Cardiac muscle cell (in vitro differentiated cells and primary cell): ENCODE results near the gene COG5. TPM values are rescaled to one million over a fixed set of nuclear protein-coding genes. Genes with fewer than 3 reads are reported as not detected.

Source experiments
- DNase-seq, 2 donors: peaks; one replicate each; pipeline versions ENCODE4 v3.0.0 to v3.0.0-alpha.2; 2010 to 2017; ENCODE audit warnings: low read depth in 1 of 2, low spot score in 1 of 2
- H3K27ac ChIP-seq: fragments of 200-600 bp; sonication (generic); 2 replicates; pipeline ENCODE4 v1.5.1; 2016
- H3K27me3 ChIP-seq: fragments of 200-600 bp; sonication (generic); 2 replicates; pipeline ENCODE4 v1.6.0; 2016; ENCODE audit warnings: control low read depth
- H3K36me3 ChIP-seq: fragments of 200-600 bp; sonication (generic); 2 replicates; pipeline ENCODE4 v1.5.1; 2016; ENCODE audit warnings: control low read depth
- H3K4me1 ChIP-seq: fragments of 200-600 bp; sonication (generic); 2 replicates; pipeline ENCODE4 v1.8.1; 2017; ENCODE audit warnings: low read depth, mild to moderate bottlenecking, mixed run types
- H3K4me3 ChIP-seq: fragments of 200-600 bp; sonication (generic); 2 replicates; pipeline ENCODE4 v1.5.1; 2016; ENCODE audit warnings: mild to moderate bottlenecking
- H3K9me3 ChIP-seq: fragments of 200-600 bp; sonication (generic); 2 replicates; pipeline ENCODE4 v1.5.1; 2017; ENCODE audit warnings: low read depth, mild to moderate bottlenecking, control low read depth
- CTCF ChIP-seq: IDR thresholded peaks from 2 replicates; pipeline ENCODE4 v1.5.1; 2012; ENCODE audit warnings: low read depth, mild to moderate bottlenecking, low read length
- polyA plus RNA-seq: library from polyadenylated mRNA; unstranded; fragments of >200 nt; fragmentation: Nextera tagmentation; extraction: Ambion mirVana; gene quantifications from 2 replicates; pipeline ENCODE4 v1.2.1, GENCODE V29; 2016
- total RNA-seq: library from RNA; depleted of rRNA; stranded (reverse); fragments of >200 nt; gene quantifications from 2 replicates; pipeline ENCODE4 v1.2.3, GENCODE V29; 2016

The COG5 gene
- total and polyA plus RNA-seq, 2 experiments from 2014 or later = 20.4 to 63.1 TPM

GRCh38 chr7:107480932-107481331 is 82.8 kb downstream of the COG5 start:
- Histone ChIP-seq H3K4me3 (no peak overlapping the region), H3K27me3 (no peaks in the 10 kb centered on the region), H3K9me3 (no peaks in the 10 kb centered on the region), H3K4me1 (peaks cover 45% of the 10 kb centered on the region), H3K27ac (peak overlapping the region; percentile 69), H3K36me3 (no peaks in the 10 kb centered on the region)
- peak in 1 of 2 donors; percentile 30 for DNase-seq
- no peak for TF ChIP-seq CTCF

GRCh38 chr7:107479303-107479702 is 84.4 kb downstream of the COG5 start:
- Histone ChIP-seq H3K36me3 (no peaks in the 10 kb centered on the region), H3K4me1 (peaks cover 37% of the 10 kb centered on the region), H3K27me3 (no peaks in the 10 kb centered on the region), H3K27ac (peak overlapping the region; percentile 47), H3K9me3 (no peaks in the 10 kb centered on the region), H3K4me3 (no peak overlapping the region)
- DNase-seq = no peak
- no peak for TF ChIP-seq CTCF

- no peaks in the 10 kb centered on the region for H3K9me3 ChIP-seq
- no peaks in the 10 kb centered on the region for H3K27me3 ChIP-seq
- H3K4me1 ChIP-seq = peaks cover 13% of the 10 kb centered on the region
- peak overlapping the region; percentile 18 for H3K27ac ChIP-seq
- no peak for DNase-seq
- no peaks in the 10 kb centered on the region for H3K36me3 ChIP-seq
- H3K4me3 ChIP-seq = no peak overlapping the region
- no peak for TF ChIP-seq CTCF
Observed at GRCh38 chr7:107474104-107474521, 89.6 kb downstream of the COG5 start.

GRCh38 chr7:107472116-107472515 is 91.6 kb downstream of the COG5 start:
- H3K4me1 ChIP-seq = peaks cover 4% of the 10 kb centered on the region
- H3K27ac ChIP-seq = no peak overlapping the region
- H3K4me3 ChIP-seq = no peak overlapping the region
- no peaks in the 10 kb centered on the region for H3K36me3 ChIP-seq
- H3K9me3 ChIP-seq = no peaks in the 10 kb centered on the region
- TF ChIP-seq CTCF = no peak
- DNase-seq = no peak
- H3K27me3 ChIP-seq = no peaks in the 10 kb centered on the region

- H3K36me3 ChIP-seq = no peaks in the 10 kb centered on the region
- no peak for DNase-seq
- H3K27me3 ChIP-seq = no peaks in the 10 kb centered on the region
- no peak overlapping the region for H3K4me3 ChIP-seq
- TF ChIP-seq CTCF = no peak
- no peak overlapping the region for H3K27ac ChIP-seq
- no peaks in the 10 kb centered on the region for H3K9me3 ChIP-seq
- H3K4me1 ChIP-seq = peaks cover 4% of the 10 kb centered on the region
Observed at GRCh38 chr7:107471292-107472070, 92.2 kb downstream of the COG5 start.
